ENCODE results near the gene PPP1R12A.

The PPP1R12A gene

GRCh38 chr12:79775355-79776027 is 159.4 kb downstream of the PPP1R12A start:
- no peak overlapping the region for H3K4me3 ChIP-seq (ENCODE audit: low read length)
- no peak for DNase-seq (ENCODE audit: low read depth)
- no peak for TF ChIP-seq CTCF (conservative IDR thresholded peaks at IDR 0.05; ENCODE audit: low read depth, low read length)

GRCh38 chr12:79773896-79774295 is 161.0 kb downstream of the PPP1R12A start:
- no peak for TF ChIP-seq CTCF (conservative IDR thresholded peaks at IDR 0.05; ENCODE audit: low read depth, low read length)
- no peak for DNase-seq (ENCODE audit: low read depth)
- no peak overlapping the region for H3K4me3 ChIP-seq (ENCODE audit: low read length)

GRCh38 chr12:79769860-79770485 is 164.9 kb downstream of the PPP1R12A start:
- TF ChIP-seq CTCF (conservative IDR thresholded peaks at IDR 0.05; ENCODE audit: low read depth, low read length), result no peak
- no peak for DNase-seq (ENCODE audit: low read depth)
- H3K4me3 ChIP-seq (ENCODE audit: low read length), result no peak overlapping the region

DNA sequence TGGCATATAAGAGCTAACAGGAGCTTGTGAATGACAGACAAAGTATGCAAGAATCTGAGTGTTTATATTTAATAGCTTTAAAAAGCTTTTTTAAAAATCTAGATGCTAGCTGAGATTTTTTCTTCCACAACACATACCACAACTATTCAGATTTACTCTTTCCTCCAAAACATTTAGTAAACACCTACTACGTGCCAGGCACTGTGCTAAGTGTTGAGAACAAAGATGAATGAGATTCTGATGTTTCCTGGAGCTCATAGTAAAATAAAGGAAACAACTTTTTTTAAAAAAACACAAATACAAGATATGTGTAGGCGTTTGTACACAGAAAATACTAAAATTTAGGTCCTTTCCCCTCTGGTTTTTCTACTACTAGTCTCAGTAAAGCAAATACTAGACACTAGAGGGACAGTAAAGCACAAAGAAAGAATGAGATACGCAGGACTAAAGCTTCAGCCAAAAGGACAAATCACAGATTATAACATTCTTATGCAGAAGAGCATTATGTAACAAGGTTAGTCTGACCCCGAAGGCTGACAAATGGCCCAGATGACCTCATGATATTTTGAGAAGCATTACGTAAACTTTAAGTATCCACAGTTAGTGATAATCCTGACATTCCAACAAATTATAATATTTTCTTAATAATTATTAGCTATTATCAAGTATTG is 165.6 kb downstream of the PPP1R12A start:
- H3K4me3 ChIP-seq (ENCODE audit: low read length), result no peak overlapping the region
- no peak for TF ChIP-seq CTCF (conservative IDR thresholded peaks at IDR 0.05; ENCODE audit: low read depth, low read length)
- no peak for DNase-seq (ENCODE audit: low read depth)

DNA sequence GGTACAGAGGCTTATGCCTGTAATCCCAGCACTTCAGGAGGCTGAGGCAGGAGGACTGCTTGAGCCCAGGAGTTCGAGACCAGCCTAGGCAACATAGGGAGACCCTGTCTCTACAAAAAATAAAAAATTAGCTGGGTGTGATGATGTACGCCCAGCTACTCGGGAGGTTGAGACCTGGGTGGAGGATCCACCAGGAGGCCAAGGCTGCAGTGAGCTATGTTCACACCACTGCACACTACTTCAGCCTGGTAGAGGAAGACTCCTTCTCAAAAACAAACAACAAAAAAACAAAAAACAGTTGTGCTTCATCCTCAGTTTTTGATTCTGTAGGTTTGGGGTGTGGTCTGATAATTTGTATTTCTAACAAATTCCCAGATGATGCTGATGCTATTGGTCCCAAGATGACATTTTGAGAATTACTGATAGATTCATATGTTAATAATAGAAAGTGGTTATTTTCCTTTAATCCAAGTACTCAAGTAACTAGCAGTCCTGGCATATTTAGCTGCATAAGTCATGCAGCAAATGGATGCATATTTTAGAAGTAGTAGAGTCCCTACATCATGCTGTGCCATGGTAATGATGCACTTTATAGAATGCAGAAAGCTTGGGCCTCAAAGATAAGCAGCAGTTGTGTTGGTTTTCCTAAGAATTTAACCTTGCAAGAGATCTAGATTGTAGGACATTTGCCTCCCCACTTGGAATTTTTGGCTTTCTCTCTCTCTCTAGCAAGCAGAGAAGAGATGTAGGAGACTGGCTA is 168.0 kb downstream of the PPP1R12A start:
- no peak for TF ChIP-seq CTCF (conservative IDR thresholded peaks at IDR 0.05; ENCODE audit: low read depth, low read length)
- no peak overlapping the region for H3K4me3 ChIP-seq (ENCODE audit: low read length)
- no peak for DNase-seq (ENCODE audit: low read depth)

DNA sequence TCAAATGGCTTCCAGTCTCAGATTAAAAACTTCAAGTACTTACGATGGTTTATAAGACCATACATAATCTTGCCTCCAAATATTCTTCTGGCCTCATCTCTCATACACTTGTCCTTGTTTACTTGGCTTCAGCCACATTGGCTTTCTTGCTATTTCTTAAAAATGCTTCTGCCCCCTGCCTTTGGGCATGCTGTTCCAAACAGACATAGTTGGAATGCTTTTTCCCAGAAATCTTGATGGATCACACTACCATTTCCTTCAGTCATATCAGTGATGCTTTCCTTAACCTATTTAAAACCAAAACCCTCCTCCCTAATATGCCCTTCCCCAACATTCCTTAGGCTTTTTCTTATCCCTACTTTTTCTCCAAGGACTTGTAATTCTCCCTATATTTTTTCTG is 169.7 kb downstream of the PPP1R12A start:
- no peak for DNase-seq (ENCODE audit: low read depth)
- TF ChIP-seq CTCF (conservative IDR thresholded peaks at IDR 0.05; ENCODE audit: low read depth, low read length), result no peak
- no peak overlapping the region for H3K4me3 ChIP-seq (ENCODE audit: low read length)
